ENCODE results near the gene TRIM59.
A peak's percentile ranks its signal among the peaks of the same experiment; 100 is the strongest.

The TRIM59 gene

DNA sequence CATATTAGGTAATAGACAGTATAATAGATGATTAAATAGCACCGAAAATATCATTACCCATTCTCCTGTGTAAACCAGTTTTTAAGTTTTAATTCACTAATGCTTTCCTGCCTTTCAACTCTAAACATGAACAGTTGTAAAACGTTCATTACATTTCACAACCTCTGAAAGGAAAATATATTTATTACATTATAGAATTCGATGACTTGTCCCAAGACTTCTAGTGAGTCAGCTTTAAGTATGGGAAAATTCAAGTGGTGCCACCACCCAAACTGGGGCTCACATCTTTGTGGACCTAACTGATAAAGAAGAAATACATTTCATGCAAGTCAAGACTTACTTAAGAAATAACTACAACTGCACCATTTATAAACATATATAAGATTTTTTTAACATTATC, 2.0 kb downstream of the TRIM59 start:
- no peak overlapping the region for H3K4me3 Mint-ChIP-seq
- peaks cover 26% of the 10 kb centered on the region for H3K4me1 Mint-ChIP-seq
- DNase-seq (ENCODE audit: low spot score in 2 of 2) (no peak), ATAC-seq (ENCODE audit: low read depth) (no peak)
- H3K9me3 Mint-ChIP-seq, result no peaks in the 10 kb centered on the region
- no peaks in the 10 kb centered on the region for H3K27me3 Mint-ChIP-seq
- no peak overlapping the region for H3K27ac Mint-ChIP-seq
- peaks cover 14% of the 10 kb centered on the region for H3K36me3 Mint-ChIP-seq

DNA sequence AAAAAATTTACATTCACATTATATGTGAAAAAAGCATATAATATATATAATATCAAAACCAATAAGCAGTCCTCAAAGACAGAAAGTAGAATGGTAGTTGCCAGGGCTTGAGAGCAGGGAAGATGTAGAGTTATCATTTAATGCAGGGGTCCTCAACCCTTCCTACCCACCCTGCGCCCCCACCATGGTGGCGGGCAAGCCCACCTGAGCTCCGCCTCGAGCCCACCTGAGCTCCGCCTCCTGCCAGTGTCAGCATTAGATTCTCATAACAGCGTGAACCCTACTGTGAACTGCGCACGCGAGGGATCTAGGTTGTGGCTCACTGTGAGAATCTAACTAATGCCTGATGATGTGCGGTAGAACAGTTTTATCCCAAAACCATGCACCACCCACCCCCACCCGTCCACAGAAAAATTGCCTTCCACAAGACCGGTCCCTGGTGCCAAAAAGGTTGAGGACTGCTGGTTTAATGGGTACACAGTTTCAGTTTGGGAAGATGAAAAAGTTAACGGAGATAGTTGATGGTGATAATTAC, 3.0 kb downstream of the TRIM59 start:
- no peak overlapping the region for H3K27ac Mint-ChIP-seq
- peaks cover 29% of the 10 kb centered on the region for H3K4me1 Mint-ChIP-seq
- ATAC-seq (ENCODE audit: low read depth) (no peak), DNase-seq (ENCODE audit: low spot score in 2 of 2) (no peak)
- H3K4me3 Mint-ChIP-seq, result no peak overlapping the region
- no peaks in the 10 kb centered on the region for H3K9me3 Mint-ChIP-seq
- no peaks in the 10 kb centered on the region for H3K27me3 Mint-ChIP-seq
- H3K36me3 Mint-ChIP-seq, result peaks cover 16% of the 10 kb centered on the region

DNA sequence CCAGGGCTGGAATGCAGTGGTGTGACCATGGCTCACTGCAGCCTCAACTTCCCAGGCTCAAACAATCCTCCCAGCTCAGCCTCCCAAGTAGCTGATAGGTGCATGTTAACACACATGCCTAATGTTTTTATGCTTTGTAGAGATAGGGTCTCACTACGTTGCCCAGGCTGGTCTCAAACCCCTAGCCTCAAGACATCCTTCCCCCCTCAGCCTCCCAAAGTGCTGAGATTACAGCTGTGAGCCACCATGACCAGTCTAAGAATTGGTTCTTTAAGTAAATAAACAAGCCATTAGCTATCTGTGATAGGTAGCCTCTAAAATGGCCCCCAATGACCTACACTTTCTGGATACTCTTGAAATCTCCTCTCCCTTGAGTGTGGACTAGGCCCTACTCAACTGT, 3.7 kb downstream of the TRIM59 start:
- DNase-seq (ENCODE audit: low spot score in 2 of 2), result no peak
- H3K9me3 Mint-ChIP-seq, result no peaks in the 10 kb centered on the region
- ATAC-seq (ENCODE audit: low read depth), result no peak
- H3K27me3 Mint-ChIP-seq, result no peaks in the 10 kb centered on the region
- no peak overlapping the region for H3K4me3 Mint-ChIP-seq
- peaks cover 18% of the 10 kb centered on the region for H3K36me3 Mint-ChIP-seq
- peaks cover 29% of the 10 kb centered on the region for H3K4me1 Mint-ChIP-seq
- H3K27ac Mint-ChIP-seq, result no peak overlapping the region

DNA sequence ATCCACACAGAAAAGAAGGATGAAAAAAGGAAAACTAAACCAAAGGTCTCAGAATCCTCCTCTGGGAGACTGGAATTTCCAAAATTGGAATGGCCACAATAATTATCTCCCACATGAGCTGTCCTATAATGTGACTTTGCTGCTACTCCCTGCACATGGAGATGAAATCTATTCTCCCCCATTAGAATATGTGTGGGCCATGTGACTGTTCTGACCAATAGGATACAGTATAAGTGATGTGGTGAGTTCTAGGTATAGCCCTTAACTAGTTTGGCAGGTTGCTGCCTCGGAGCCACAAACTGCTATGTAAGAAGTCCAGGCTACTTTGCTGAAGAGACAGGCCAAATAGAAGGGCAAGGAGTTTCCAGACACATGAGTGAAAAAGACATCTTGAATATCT, 5.2 kb downstream of the TRIM59 start:
- Mint-ChIP-seq H3K4me1 (peaks cover 23% of the 10 kb centered on the region), H3K9me3 (no peaks in the 10 kb centered on the region), H3K27ac (no peak overlapping the region), H3K27me3 (no peaks in the 10 kb centered on the region), H3K4me3 (no peak overlapping the region), H3K36me3 (peaks cover 23% of the 10 kb centered on the region)
- DNase-seq (ENCODE audit: low spot score in 2 of 2) (no peak), ATAC-seq (ENCODE audit: low read depth) (no peak)

DNA sequence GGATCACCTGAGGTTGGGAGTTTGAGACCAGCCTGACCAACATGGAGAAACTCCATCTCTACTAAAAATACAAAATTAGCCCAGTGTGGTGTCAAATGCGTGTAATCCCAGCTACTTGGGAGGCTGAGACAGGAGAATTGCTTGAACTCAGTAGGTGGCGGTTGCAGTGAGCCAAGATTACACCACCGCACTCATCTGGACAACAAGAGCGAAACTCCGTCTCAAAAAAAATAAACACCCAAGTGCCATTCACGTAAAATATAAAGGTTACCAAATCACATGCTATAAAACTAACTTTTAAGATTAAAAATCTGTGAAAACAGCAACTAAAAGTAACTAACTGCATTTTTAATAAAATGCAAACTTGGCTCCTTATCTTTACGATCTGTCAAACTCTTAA, 8.9 kb downstream of the TRIM59 start:
- H3K27ac Mint-ChIP-seq, result no peak overlapping the region

DNA sequence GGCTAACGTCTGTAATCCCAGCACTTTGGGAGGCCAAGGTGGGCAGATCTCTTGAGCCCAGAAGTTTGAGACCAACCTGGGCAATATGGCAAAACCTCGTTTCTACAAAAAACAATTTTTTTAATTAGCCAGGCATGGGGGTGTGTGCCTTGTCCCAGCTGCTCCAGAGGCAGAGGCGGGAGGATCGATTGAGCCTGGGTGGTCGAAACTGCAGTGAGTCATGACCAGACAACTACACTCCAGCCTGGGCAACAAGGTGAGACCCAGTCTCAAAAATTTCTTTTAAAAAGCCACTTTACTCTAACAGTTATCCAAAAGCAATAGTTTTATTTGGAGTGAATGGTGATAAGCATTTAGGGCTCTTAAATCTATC, 12.5 kb downstream of the TRIM59 start:
- Mint-ChIP-seq H3K4me1 (peaks cover 8% of the 10 kb centered on the region), H3K36me3 (peaks cover 22% of the 10 kb centered on the region), H3K4me3 (no peak overlapping the region), H3K27ac (no peak overlapping the region), H3K9me3 (no peaks in the 10 kb centered on the region), H3K27me3 (no peaks in the 10 kb centered on the region)
- DNase-seq (ENCODE audit: low spot score in 2 of 2) (no peak), ATAC-seq (ENCODE audit: low read depth) (no peak)

More for the DNA sequence above, 8.9 kb downstream of the TRIM59 start:
- H3K4me3 Mint-ChIP-seq, result no peak overlapping the region
- H3K27me3 Mint-ChIP-seq, result no peaks in the 10 kb centered on the region
- H3K4me1 Mint-ChIP-seq, result peaks cover 17% of the 10 kb centered on the region
- no peak for DNase-seq (ENCODE audit: low spot score in 2 of 2)
- peaks cover 30% of the 10 kb centered on the region for H3K36me3 Mint-ChIP-seq
- no peak for ATAC-seq (ENCODE audit: low read depth)
- H3K9me3 Mint-ChIP-seq, result no peaks in the 10 kb centered on the region

DNA sequence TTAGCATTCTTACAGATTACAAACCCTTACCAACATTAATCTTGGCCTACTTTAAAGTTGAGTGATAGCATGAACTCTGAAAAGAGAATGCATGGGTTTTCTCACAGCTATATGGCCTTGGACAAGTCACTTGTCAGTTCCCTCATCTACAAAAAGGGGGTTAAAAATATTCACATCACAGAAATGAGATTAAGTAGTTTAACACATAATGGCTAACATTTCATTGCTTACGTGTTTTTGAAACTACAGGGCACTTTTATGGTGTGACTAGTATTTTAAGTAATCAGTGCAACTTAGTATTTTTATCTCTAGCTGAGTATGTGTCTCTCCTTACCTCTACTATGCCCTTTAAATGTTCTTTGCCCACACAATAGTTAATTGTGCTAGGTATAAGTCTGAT, 13.8 kb downstream of the TRIM59 start:
- Mint-ChIP-seq H3K9me3 (no peaks in the 10 kb centered on the region), H3K27ac (no peak overlapping the region), H3K27me3 (no peaks in the 10 kb centered on the region), H3K4me1 (peaks cover 5% of the 10 kb centered on the region), H3K36me3 (peaks cover 23% of the 10 kb centered on the region), H3K4me3 (no peak overlapping the region)
- DNase-seq (ENCODE audit: low spot score in 2 of 2) (no peak), ATAC-seq (ENCODE audit: low read depth) (no peak)

DNA sequence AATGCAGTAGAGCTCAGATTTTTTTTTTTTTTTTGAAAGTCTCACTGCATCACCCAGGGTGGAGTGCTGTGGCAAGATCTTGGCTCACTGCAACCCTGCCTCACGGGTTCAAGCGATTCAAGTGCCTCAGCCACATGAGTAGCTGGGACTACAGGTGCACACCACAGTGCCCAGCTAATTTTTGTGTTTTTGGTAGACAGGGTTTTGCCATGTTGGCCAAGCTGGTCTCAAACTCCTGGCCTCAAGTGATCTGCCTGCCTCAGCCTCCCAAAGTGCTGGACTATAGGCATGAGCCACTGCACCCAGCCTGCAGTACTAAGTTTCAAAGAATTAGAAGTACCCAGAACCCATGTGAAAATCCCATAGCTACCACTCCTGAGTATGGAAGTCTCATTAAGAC, 14.5 kb downstream of the TRIM59 start:
- Mint-ChIP-seq H3K27ac (no peak overlapping the region), H3K4me1 (peaks cover 5% of the 10 kb centered on the region), H3K4me3 (no peak overlapping the region), H3K9me3 (no peaks in the 10 kb centered on the region), H3K27me3 (no peaks in the 10 kb centered on the region), H3K36me3 (peaks cover 23% of the 10 kb centered on the region)
- ATAC-seq (ENCODE audit: low read depth) (no peak), DNase-seq (ENCODE audit: low spot score in 2 of 2) (no peak)

DNA sequence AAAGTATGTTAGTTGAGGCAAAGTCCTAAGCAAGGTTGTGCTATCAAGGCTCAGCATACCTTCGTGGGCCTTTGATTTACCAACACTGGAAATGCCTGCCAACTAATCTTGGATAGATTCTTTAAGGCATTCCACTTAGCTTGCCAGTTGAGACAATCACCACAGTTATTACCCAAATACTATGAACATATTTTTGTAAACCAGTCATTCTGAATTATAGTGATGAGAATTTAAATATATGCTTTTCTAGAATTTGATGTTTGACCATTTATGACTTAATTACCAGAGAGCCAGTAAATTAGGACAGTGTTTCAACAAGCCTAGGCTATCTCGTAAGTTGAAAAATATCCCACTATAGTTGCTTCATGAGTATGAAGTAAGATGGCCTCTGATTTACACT, 15.5 kb downstream of the TRIM59 start:
- Mint-ChIP-seq H3K4me3 (no peak overlapping the region), H3K9me3 (no peaks in the 10 kb centered on the region), H3K4me1 (peaks cover 5% of the 10 kb centered on the region), H3K27ac (no peak overlapping the region), H3K36me3 (peaks cover 20% of the 10 kb centered on the region), H3K27me3 (no peaks in the 10 kb centered on the region)
- DNase-seq (ENCODE audit: low spot score in 2 of 2) (no peak), ATAC-seq (ENCODE audit: low read depth) (no peak)

DNA sequence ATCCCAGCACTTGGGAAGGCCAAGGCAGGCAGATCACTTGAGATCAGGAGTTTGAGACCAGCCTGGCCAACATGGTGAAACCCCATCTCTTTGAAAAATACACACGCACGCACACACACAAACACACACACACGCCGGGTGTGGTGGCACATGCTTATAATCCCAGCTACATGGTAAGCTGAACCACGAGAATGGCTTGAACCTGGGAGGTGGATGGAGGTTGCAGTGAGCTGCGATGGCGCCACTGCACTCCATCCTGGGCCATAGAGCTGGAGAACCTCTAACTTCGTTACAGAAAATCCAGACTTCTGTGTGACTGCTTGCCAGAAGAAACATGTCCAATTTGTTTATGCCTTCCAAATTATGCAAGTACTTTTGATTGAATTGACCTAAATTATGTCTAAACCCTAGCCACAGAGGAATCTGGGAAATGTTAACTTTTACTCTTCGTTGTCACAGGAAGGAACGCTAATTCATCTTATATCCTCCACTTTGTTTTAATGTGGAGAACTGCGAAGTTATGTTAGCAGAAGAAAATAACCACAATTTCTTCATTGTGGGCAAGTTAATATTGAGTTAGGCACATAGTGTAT, 21.7 kb downstream of the TRIM59 start:
- H3K9me3 Mint-ChIP-seq, result no peaks in the 10 kb centered on the region
- no peaks in the 10 kb centered on the region for H3K27me3 Mint-ChIP-seq

DNA sequence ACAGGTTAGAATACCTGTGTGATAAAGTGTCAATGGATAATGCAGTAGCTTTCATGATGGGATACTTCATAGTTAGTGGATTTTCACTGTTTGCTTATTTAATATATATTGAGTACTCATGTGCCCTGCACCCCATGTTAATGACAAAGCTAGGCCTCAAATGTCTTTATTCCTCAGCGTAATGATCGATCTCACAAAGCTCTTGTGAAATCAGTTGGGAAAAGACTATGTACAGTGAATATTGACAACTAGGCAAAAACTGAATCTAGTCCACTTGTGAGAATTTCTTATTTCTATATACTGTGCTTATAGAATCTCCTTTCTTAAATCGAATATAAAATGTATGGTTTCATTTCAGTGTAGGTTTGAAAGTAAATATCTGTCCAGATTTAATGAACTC, 32.3 kb downstream of the TRIM59 start:
- Mint-ChIP-seq H3K9me3 (no peaks in the 10 kb centered on the region), H3K27me3 (no peaks in the 10 kb centered on the region), H3K27ac (no peak overlapping the region), H3K4me1 (no peaks in the 10 kb centered on the region), H3K4me3 (no peak overlapping the region), H3K36me3 (peaks cover 13% of the 10 kb centered on the region)
- DNase-seq (ENCODE audit: low spot score in 2 of 2) (no peak), ATAC-seq (ENCODE audit: low read depth) (no peak)

More for the DNA sequence above, 21.7 kb downstream of the TRIM59 start:
- no peak for ATAC-seq (ENCODE audit: low read depth)
- no peak overlapping the region for H3K27ac Mint-ChIP-seq
- peaks cover 22% of the 10 kb centered on the region for H3K36me3 Mint-ChIP-seq
- H3K4me3 Mint-ChIP-seq, result no peak overlapping the region
- no peaks in the 10 kb centered on the region for H3K4me1 Mint-ChIP-seq
- DNase-seq (ENCODE audit: low spot score in 2 of 2), result no peak

DNA sequence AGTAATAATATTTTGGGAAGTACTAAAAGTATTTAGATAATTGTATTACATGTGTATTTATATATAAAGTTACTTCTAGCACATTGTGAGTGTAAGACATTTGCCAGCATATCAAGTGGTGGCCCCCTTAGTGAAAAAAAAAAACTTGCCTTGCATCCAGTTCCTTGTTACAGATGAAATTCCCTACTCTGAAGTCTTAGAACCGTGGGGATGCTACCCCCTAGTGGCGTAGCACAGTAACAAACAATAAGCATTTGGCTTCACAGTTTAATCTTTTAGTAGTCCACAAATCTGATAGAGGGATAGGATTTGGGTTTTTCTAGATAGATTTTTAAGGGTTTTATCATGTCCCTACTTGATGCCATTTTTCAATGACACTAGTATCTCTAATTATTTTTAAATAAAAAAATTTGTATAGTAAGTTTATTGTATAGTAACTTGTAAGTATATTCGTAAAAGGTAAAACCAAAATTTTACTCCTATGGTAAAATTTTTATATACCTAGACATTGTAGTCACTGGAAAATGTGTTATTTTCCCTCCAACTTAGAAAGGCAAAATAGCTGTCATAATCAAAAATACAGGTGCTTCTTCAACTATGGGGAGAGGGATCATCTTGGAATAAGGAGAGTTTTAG, 35.9 kb downstream of the TRIM59 start:
- DNase-seq (ENCODE audit: low spot score in 2 of 2) (peak; percentile 55 to 65), ATAC-seq (ENCODE audit: low read depth) (peak; percentile 79)
- Mint-ChIP-seq H3K4me1 (no peaks in the 10 kb centered on the region), H3K36me3 (peaks cover 7% of the 10 kb centered on the region), H3K27ac (no peak overlapping the region), H3K9me3 (no peaks in the 10 kb centered on the region), H3K27me3 (no peaks in the 10 kb centered on the region), H3K4me3 (no peak overlapping the region)

DNA sequence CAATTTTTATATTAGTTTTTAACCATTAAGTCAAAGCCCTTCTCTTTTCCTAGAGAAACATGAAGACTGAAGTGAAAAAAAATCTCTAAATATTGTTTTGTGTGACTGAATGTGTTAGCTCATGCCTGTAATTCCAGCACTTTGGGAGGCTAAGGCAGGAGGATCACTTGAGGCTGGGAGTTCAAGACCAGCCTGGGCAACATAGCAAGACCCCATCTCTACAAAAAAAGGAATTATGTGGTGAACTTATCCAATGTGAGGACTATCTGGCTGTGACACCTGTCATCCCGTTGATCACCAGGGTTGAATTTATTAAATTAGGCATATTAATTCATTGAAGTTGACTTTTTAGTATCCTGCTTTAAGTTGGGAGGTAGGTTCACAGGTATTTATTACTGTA, 37.1 kb downstream of the TRIM59 start:
- DNase-seq (ENCODE audit: low spot score in 2 of 2), result no peak
- peaks cover 6% of the 10 kb centered on the region for H3K36me3 Mint-ChIP-seq
- no peak overlapping the region for H3K27ac Mint-ChIP-seq
- H3K4me1 Mint-ChIP-seq, result no peaks in the 10 kb centered on the region
- no peaks in the 10 kb centered on the region for H3K27me3 Mint-ChIP-seq
- H3K9me3 Mint-ChIP-seq, result no peaks in the 10 kb centered on the region
- H3K4me3 Mint-ChIP-seq, result no peak overlapping the region
- ATAC-seq (ENCODE audit: low read depth), result no peak

DNA sequence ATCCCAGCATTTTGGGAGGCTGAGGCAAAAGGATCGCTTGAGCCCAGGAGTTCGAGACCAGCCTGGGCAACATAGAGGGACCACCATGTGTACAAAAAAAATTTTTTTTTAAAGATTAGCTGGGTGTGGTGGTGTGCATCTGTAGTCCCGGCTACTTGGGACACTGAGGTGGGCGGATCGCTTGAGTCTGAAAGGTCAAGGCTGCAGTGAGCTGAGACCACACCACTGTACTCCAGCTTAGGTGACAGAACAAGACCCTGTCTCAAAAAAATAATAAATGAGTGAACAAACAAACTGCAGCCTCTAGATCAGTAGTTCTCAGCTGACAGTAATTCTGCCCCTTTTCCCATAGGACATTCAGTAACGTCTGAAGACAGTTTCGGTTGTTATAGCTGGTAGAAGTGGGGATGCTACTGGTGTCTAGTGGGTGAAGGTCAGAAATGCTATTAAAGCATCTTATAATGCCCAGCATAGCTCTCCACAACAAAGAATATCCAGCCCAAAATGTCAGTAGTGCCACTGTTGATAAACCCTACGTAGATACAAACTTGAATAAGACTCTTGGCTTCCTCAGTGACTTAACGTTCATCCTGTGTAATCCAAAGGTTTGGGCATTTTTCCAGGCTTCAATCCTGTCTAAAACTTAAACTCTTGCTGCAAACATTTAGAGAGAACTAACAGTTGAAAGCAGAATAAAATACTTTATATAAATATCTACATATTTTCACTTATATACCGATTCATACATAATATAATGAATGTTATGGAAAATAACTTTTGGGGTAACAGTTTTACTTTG, 39.6 kb downstream of the TRIM59 start:
- Mint-ChIP-seq H3K27me3 (no peaks in the 10 kb centered on the region), H3K36me3 (peaks cover 4% of the 10 kb centered on the region), H3K27ac (no peak overlapping the region), H3K9me3 (no peaks in the 10 kb centered on the region), H3K4me3 (no peak overlapping the region), H3K4me1 (no peaks in the 10 kb centered on the region)
- ATAC-seq (ENCODE audit: low read depth) (no peak), DNase-seq (ENCODE audit: low spot score in 2 of 2) (no peak)

All from memory B cell (primary cell).